ENCODE results near the gene RBBP8NL.

- TF ChIP-seq CTCF (IDR thresholded peaks at IDR 0.05; ENCODE audit: insufficient read depth, low read length, poor library complexity, severe bottlenecking) (no peak), EZH2phosphoT487 (conservative IDR thresholded peaks at IDR 0.05; ENCODE audit: low read length) (no peak)
Measured at GRCh38 chr20:62461157-62461556, 33.8 kb upstream of the RBBP8NL start.
